ENCODE measurements around the gene ESYT3.

DNA sequence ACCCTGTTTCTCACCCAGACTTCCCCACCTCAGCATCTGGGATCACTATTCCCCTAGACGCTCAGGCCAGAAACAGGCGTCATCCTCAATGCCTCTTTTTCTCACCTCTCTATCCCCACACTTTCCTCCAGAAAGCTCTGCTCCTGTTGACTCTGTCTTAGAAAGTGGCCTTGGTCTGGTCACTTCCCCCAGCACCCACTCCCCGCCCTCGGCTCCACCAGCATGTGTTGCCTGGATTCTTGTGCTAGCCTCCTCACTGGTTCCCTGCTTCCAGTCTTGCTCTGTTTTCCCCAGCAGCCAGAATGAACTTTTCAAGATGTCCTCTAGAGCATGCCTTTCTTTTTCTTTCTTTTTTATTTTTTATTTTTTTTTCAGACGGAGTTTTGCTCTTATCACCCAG is 39.7 kb upstream of the ESYT3 start:
- TF ChIP-seq YY1 (IDR thresholded peaks at IDR 0.05; ENCODE audit: insufficient read depth, insufficient read length) (no peak), ZNF274 (IDR thresholded peaks at IDR 0.05; ENCODE audit: low read depth, low read length) (no peak), SUZ12 (IDR thresholded peaks at IDR 0.05; ENCODE audit: extremely low read depth, insufficient read depth, insufficient read length) (no peak)

All from NT2/D1 (cell line).